Osteocyte (in vitro differentiated cells): ENCODE results near the gene ELAVL3. TPM values are rescaled to one million over a fixed set of nuclear protein-coding genes. Genes with fewer than 3 reads are reported as not detected.
"Not testable (repeated sequence)": the region's sequence is repeated elsewhere in the genome, so short reads cannot be mapped to it uniquely, and the experiment has no call there.

ENCODE experiments used
- DNase-seq: peaks from one replicate; pipeline ENCODE4 v3.0.0; 2021; ENCODE audit warnings: mixed read lengths; ENCODE audit not compliant: unreplicated experiment; ENCODE audit errors: extremely low spot score
- H3K27ac Mint-ChIP-seq: one replicate; pipeline ENCODE4 v1.8.0; 2021; ENCODE audit warnings: mild to moderate bottlenecking, mixed read lengths; ENCODE audit not compliant: unreplicated experiment
- H3K27me3 Mint-ChIP-seq: one replicate; pipeline ENCODE4 v1.8.0; 2021; ENCODE audit warnings: mixed read lengths; ENCODE audit not compliant: unreplicated experiment
- H3K36me3 Mint-ChIP-seq: one replicate; pipeline ENCODE4 v1.8.0; 2021; ENCODE audit warnings: mixed read lengths; ENCODE audit not compliant: unreplicated experiment
- H3K4me1 Mint-ChIP-seq: one replicate; pipeline ENCODE4 v1.8.0; 2021; ENCODE audit warnings: mixed read lengths; ENCODE audit not compliant: unreplicated experiment
- H3K4me3 Mint-ChIP-seq: one replicate; pipeline ENCODE4 v1.8.0; 2021; ENCODE audit warnings: mild to moderate bottlenecking, moderate library complexity, mixed read lengths; ENCODE audit not compliant: unreplicated experiment
- H3K9me3 Mint-ChIP-seq: one replicate; pipeline ENCODE4 v1.8.0; 2021; ENCODE audit warnings: mixed read lengths; ENCODE audit not compliant: unreplicated experiment
- CTCF ChIP-seq: fragments of 200-600 bp; sonication (generic); IDR thresholded peaks from 2 replicates; pipeline ENCODE4 v1.5.0; 2021; ENCODE audit warnings: antibody characterized with exemption, mild to moderate bottlenecking, moderate library complexity
- total RNA-seq: library from RNA; stranded (reverse); gene quantifications from 2 replicates; pipeline ENCODE4 v1.2.1, GENCODE V29; 2021

Gene ELAVL3
- total RNA-seq, 1 donor from 2014 or later: not detected

DNA sequence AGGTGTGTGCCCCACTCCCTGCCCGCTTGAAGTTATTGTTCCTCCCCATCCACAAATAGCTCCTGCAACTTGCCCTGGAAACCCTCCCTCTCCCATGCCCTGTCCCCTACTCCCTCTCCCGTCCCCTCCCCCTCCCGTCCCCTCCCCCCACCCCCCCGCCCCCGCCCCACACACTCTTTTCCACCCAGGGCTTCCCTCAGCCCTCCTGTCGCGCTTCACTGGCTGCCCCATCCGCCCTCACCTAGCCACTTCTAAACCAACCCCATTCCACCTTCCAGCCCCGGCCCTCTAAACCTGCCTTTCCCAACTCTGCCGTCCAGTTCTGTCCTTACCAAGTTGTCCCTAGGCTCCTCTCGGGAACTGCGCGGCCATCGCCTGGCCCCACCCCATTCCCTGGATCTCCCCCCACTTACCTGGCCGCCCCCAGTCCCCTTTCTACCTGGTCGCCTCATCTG lies 62.7 kb downstream of the ELAVL3 start:
- H3K9me3 Mint-ChIP-seq: no peaks in the 10 kb centered on the region
- no peak for TF ChIP-seq CTCF
- peaks cover 29% of the 10 kb centered on the region for H3K4me1 Mint-ChIP-seq
- no peaks in the 10 kb centered on the region for H3K36me3 Mint-ChIP-seq
- H3K27me3 Mint-ChIP-seq: peaks cover 29% of the 10 kb centered on the region
- no peak for DNase-seq
- no peak overlapping the region for H3K4me3 Mint-ChIP-seq
- H3K27ac Mint-ChIP-seq: no peak overlapping the region

GRCh38 chr19:11416346-11417052 lies 64.3 kb downstream of the ELAVL3 start:
- Mint-ChIP-seq H3K9me3 (no peaks in the 10 kb centered on the region), H3K27ac (no peak overlapping the region), H3K4me3 (no peak overlapping the region), H3K27me3 (peaks cover 26% of the 10 kb centered on the region), H3K36me3 (no peaks in the 10 kb centered on the region), H3K4me1 (peaks cover 21% of the 10 kb centered on the region)
- DNase-seq: no peak
- TF ChIP-seq CTCF: no peak

GRCh38 chr19:11414544-11414943 lies 66.3 kb downstream of the ELAVL3 start:
- Mint-ChIP-seq H3K36me3 (no peaks in the 10 kb centered on the region), H3K27ac (no peak overlapping the region), H3K4me1 (peaks cover 8% of the 10 kb centered on the region), H3K27me3 (peaks cover 27% of the 10 kb centered on the region), H3K9me3 (no peaks in the 10 kb centered on the region), H3K4me3 (no peak overlapping the region)
- no peak for DNase-seq
- no peak for TF ChIP-seq CTCF

GRCh38 chr19:11410682-11411081 lies 70.2 kb downstream of the ELAVL3 start:
- no peak for DNase-seq
- Mint-ChIP-seq H3K9me3 (no peaks in the 10 kb centered on the region), H3K27me3 (peaks cover 7% of the 10 kb centered on the region), H3K4me3 (no peak overlapping the region), H3K27ac (no peak overlapping the region), H3K36me3 (no peaks in the 10 kb centered on the region), H3K4me1 (no peaks in the 10 kb centered on the region)
- TF ChIP-seq CTCF: no peak

DNA sequence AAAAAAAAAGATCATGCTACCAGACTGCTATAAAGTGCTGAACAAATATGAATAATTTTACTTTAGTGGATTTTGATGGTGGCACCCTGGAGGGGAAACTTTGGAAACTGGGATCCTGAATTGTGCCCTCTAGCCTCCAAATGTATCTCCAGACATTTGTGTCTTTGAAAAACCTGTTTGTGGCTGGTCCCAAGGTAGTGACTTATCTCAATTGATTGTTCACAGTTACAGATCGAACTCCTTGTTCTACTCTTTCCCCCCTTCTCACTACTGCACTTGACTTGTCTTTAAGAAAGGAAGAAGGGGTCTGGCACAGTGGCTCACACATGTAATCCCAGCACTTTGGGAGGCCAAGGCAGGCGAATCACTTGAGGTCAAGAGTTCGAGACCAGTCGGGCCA lies 72.3 kb downstream of the ELAVL3 start:
- Mint-ChIP-seq H3K27ac (no peak overlapping the region), H3K27me3 (peaks cover 7% of the 10 kb centered on the region), H3K9me3 (no peaks in the 10 kb centered on the region), H3K4me1 (peaks cover 2% of the 10 kb centered on the region), H3K36me3 (no peaks in the 10 kb centered on the region), H3K4me3 (no peak overlapping the region)
- TF ChIP-seq CTCF: no peak
- no peak for DNase-seq

DNA sequence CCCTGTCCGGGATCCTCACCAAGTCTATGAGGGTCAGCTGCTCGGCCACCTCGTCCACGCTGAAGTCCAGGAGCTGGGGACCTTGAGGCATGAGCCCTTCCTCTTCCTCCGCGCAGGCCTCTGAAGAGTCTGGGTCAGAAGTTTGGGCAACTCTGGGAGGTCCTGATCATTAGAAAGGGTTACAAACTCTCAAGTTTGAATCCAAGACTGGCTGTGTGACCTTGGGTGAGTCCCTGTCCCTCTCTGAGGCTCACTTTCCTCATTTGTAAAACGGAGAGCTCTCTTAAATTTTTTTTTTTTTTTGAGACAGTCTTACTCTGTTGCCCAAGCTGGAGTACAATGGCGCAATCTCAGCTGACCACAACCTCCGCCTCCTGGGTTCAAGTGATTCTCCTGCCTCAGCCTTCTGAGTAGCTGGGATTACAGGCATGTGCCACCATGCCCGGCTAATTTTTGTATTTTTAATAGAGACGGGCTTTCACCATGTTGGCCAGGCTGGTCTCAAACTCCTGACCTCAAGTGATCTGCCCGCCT lies 74.1 kb downstream of the ELAVL3 start:
- not testable (repeated sequence) for H3K4me1 Mint-ChIP-seq

More for the DNA sequence above, 74.1 kb downstream of the ELAVL3 start:
- H3K4me3 Mint-ChIP-seq, H3K27ac Mint-ChIP-seq, H3K36me3 Mint-ChIP-seq, H3K27me3 Mint-ChIP-seq, H3K9me3 Mint-ChIP-seq, DNase-seq: not testable (repeated sequence)
